ENCODE data around the gene SGK1. TPM values are rescaled to one million over a fixed set of nuclear protein-coding genes. Genes with fewer than 3 reads are reported as not detected.

The SGK1 gene
- total and polyA plus RNA-seq, 10 of the 15 experiments (the other 5 are each of a cell fraction or from before 2014, with no cell fraction given), result 0.62 to 5.1 (median 2.9) TPM

DNA sequence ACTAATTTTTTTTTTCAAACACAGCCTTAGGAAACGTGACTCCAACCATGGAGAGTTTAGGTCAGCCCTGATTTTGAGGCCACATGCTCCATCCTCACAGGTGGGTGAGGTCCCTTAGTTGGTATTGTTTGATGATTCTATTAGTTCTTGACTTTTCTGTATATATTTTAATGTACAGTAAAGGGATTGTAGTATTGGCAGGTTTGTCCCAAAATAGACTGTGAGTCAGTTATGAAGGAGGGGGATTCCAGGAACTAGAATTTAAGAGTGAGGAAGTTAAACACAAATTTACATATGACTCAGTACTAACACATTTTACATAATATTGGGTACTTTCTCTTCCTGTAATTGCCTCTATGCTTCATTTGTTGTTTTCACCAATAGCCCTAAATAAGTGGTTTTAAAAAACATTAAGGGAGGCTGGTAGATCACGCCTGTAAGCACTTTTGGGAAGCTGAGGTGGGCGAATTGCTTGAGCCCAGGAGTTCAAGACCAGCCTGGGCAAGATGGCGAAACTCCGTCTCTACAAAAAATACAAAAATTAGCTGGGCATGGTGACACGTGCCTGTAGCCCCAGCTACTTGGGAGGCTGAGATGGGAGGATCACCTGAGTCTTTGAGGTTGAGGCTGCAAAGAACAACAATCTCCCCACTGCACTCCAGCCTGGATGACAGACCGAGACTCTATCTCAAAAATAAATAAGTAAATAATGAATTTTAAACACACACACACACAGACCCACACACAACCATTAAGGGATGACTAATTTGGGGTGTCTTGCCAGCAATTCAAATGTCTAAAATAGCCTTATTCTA lies 81.8 kb downstream of the SGK1 start (continued):
- TF ChIP-seq, protein P1, sequence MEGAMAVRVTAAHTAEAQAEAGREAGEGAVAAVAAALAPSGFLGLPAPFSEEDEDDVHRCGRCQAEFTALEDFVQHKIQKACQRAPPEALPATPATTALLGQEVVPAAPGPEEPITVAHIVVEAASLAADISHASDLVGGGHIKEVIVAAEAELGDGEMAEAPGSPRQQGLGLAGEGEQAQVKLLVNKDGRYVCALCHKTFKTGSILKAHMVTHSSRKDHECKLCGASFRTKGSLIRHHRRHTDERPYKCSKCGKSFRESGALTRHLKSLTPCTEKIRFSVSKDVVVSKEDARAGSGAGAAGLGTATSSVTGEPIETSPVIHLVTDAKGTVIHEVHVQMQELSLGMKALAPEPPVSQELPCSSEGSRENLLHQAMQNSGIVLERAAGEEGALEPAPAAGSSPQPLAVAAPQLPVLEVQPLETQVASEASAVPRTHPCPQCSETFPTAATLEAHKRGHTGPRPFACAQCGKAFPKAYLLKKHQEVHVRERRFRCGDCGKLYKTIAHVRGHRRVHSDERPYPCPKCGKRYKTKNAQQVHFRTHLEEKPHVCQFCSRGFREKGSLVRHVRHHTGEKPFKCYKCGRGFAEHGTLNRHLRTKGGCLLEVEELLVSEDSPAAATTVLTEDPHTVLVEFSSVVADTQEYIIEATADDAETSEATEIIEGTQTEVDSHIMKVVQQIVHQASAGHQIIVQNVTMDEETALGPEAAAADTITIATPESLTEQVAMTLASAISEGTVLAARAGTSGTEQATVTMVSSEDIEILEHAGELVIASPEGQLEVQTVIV (IDR thresholded peaks at IDR 0.05; ENCODE audit: borderline replicate concordance, partially characterized antibody), result no peak
- TF ChIP-seq CEBPZ (IDR thresholded peaks at IDR 0.05; ENCODE audit: low read depth, low read length) (no peak), ETV6 (conservative IDR thresholded peaks at IDR 0.05 in 1 of 2, IDR thresholded peaks at IDR 0.05 in 1 of 2; ENCODE audit: borderline replicate concordance in 1 of 2, low read depth in 1 of 2) (peak in 1 of 2 experiments; percentile 88; a peak in 2 of 4 replicates), SMAD1 (IDR thresholded peaks at IDR 0.05; ENCODE audit: low read depth, partially characterized antibody) (no peak), CREM (IDR thresholded peaks at IDR 0.05; ENCODE audit: low read depth) (peak; percentile 59; the same call in 1 of the 2 replicates), ATF7 (IDR thresholded peaks at IDR 0.05; ENCODE audit: low read depth) (peak; percentile 88), YY1 (IDR thresholded peaks at IDR 0.05; ENCODE audit: low read depth, low read length) (no peak), EED (IDR thresholded peaks at IDR 0.05; ENCODE audit: low read depth) (no peak; the same call in 1 of the 2 replicates), CHD4 (IDR thresholded peaks at IDR 0.05) (peak; percentile 61; the same call in 1 of the 2 replicates), IKZF2 (IDR thresholded peaks at IDR 0.05) (peak; percentile 68 to 71), RAD51 (IDR thresholded peaks at IDR 0.05) (peak; percentile 19), POLR2AphosphoS5 (IDR thresholded peaks at IDR 0.05; ENCODE audit: low read length) (no peak), ZBTB40 (IDR thresholded peaks at IDR 0.05; ENCODE audit: borderline replicate concordance) (no peak), TCF3 (IDR thresholded peaks at IDR 0.05; ENCODE audit: borderline replicate concordance, insufficient read depth, low read depth, low read length) (no peak)
- TF ChIP-seq, protein P2, sequence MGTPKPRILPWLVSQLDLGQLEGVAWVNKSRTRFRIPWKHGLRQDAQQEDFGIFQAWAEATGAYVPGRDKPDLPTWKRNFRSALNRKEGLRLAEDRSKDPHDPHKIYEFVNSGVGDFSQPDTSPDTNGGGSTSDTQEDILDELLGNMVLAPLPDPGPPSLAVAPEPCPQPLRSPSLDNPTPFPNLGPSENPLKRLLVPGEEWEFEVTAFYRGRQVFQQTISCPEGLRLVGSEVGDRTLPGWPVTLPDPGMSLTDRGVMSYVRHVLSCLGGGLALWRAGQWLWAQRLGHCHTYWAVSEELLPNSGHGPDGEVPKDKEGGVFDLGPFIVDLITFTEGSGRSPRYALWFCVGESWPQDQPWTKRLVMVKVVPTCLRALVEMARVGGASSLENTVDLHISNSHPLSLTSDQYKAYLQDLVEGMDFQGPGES (IDR thresholded peaks at IDR 0.05), result no peak
